Tibial nerve (tissue), 4 donors: ENCODE data around the gene TBC1D2B.

Experiments used
- EP300 ChIP-seq, 2 donors: sonication (generic); formaldehyde crosslinking; IDR thresholded peaks; one replicate each; pipeline ENCODE4 v1.6.1; 2017; ENCODE audit warnings: antibody characterized with exemption in 2 of 2, mild to moderate bottlenecking in 1 of 2
- POLR2A ChIP-seq, 2 donors: fragments of 450-650 bp; IDR thresholded peaks; one replicate each; pipeline ENCODE4 v1.6.1; 2017; ENCODE audit warnings: antibody characterized with exemption in 2 of 2, mild to moderate bottlenecking in 2 of 2, moderate library complexity in 2 of 2
- TF ChIP-seq, protein P1 (sequence below), 5 experiments: fragments of 200-600 bp in 3 of 5; fragments of 450-650 bp in 2 of 5; sonication (generic) in 3 of 5; IDR thresholded peaks; one replicate each; pipeline ENCODE4 v1.5.1; 2016 to 2019; ENCODE audit warnings: antibody characterized with exemption in 5 of 5, mild to moderate bottlenecking in 3 of 5, moderate library complexity in 2 of 5

DNA sequence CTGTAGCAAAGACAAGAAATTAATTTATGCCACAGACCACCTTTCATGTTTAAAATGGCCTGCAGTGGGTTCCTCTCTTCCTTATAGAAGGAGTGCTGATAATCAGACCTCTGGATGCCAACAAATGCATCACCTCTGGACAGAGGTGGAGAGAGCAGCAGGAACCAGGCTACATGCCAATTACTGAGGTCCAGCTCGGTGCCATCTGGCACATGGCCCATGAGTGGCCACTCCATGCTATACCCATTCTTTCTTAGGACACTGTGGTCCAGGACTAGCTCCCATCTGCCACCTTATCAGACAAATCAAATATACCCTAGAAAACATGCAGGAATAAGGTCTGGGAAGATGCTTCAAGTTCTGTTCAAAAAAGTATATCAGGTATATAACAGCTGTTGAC is 60.7 kb downstream of the TBC1D2B start:
- TF ChIP-seq, protein P1, sequence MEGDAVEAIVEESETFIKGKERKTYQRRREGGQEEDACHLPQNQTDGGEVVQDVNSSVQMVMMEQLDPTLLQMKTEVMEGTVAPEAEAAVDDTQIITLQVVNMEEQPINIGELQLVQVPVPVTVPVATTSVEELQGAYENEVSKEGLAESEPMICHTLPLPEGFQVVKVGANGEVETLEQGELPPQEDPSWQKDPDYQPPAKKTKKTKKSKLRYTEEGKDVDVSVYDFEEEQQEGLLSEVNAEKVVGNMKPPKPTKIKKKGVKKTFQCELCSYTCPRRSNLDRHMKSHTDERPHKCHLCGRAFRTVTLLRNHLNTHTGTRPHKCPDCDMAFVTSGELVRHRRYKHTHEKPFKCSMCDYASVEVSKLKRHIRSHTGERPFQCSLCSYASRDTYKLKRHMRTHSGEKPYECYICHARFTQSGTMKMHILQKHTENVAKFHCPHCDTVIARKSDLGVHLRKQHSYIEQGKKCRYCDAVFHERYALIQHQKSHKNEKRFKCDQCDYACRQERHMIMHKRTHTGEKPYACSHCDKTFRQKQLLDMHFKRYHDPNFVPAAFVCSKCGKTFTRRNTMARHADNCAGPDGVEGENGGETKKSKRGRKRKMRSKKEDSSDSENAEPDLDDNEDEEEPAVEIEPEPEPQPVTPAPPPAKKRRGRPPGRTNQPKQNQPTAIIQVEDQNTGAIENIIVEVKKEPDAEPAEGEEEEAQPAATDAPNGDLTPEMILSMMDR (IDR thresholded peaks at IDR 0.05): no peak
- no peak for TF ChIP-seq POLR2A (IDR thresholded peaks at IDR 0.05)
- TF ChIP-seq EP300 (IDR thresholded peaks at IDR 0.05): no peak
